ENCODE results near the gene SH3D21.

The SH3D21 gene

GRCh38 chr1:36306902-36307456 is 811 bp downstream of the SH3D21 start (continued):
- TF ChIP-seq ZBTB1 (tag by site-specific recombination; IDR thresholded peaks at IDR 0.05), result no peak
- TF ChIP-seq ZBTB48 (tag by site-specific recombination; IDR thresholded peaks at IDR 0.05), result 0 out of 2 replicates have a peak, but pooled peaks have one; percentile 48
- no peak for TF ChIP-seq ZNF274 (IDR thresholded peaks at IDR 0.05; ENCODE audit: low read length)
- TF ChIP-seq ZNF274 (tag by site-specific recombination; IDR thresholded peaks at IDR 0.05; ENCODE audit: borderline replicate concordance), result no peak
- TF ChIP-seq ZNF514 (tag by site-specific recombination; IDR thresholded peaks at IDR 0.05), result no peak
- no peak for TF ChIP-seq ZNF221 (tag by site-specific recombination; IDR thresholded peaks at IDR 0.05; ENCODE audit: borderline replicate concordance)
- no peak for TF ChIP-seq ZFP37 (tag by site-specific recombination; IDR thresholded peaks at IDR 0.05)
- TF ChIP-seq ZSCAN18 (tag by site-specific recombination; IDR thresholded peaks at IDR 0.05), result no peak
- no peak for TF ChIP-seq ZNF112 (tag by site-specific recombination; IDR thresholded peaks at IDR 0.05)
- TF ChIP-seq KLF17 (tag by site-specific recombination; IDR thresholded peaks at IDR 0.05), result peak; percentile 97
- TF ChIP-seq ZBTB17 (tag by site-specific recombination; IDR thresholded peaks at IDR 0.05), result no peak
- no peak for TF ChIP-seq ZNF791 (tag by site-specific recombination; IDR thresholded peaks at IDR 0.05)
- peak; percentile 67 for TF ChIP-seq ZNF561 (tag by site-specific recombination; IDR thresholded peaks at IDR 0.05; ENCODE audit: borderline replicate concordance)
- peak; percentile 84 for TF ChIP-seq KLF1 (tag by site-specific recombination; IDR thresholded peaks at IDR 0.05)
- no peak for TF ChIP-seq PRDM6 (tag by site-specific recombination; IDR thresholded peaks at IDR 0.05)
- TF ChIP-seq KLF9 (tag by site-specific recombination; IDR thresholded peaks at IDR 0.05; ENCODE audit: low read depth), result peak; percentile 61
- TF ChIP-seq SP2 (tag by site-specific recombination; IDR thresholded peaks at IDR 0.05), result peak; percentile 94
- no peak for TF ChIP-seq ZNF596 (tag by site-specific recombination; IDR thresholded peaks at IDR 0.05)
- TF ChIP-seq ZXDB (tag by site-specific recombination; IDR thresholded peaks at IDR 0.05), result peak; percentile 31; the same call in 1 of the 2 replicates
- TF ChIP-seq GLIS1 (tag by site-specific recombination; IDR thresholded peaks at IDR 0.05), result no peak
- no peak for TF ChIP-seq ZNF529 (tag by site-specific recombination; IDR thresholded peaks at IDR 0.05; ENCODE audit: insufficient replicate concordance)
- TF ChIP-seq ZNF292 (tag by site-specific recombination; IDR thresholded peaks at IDR 0.05; ENCODE audit: borderline replicate concordance, low read depth), result no peak
- TF ChIP-seq ZNF677 (tag by site-specific recombination; IDR thresholded peaks at IDR 0.05), result no peak
- no peak for TF ChIP-seq ZBTB21 (tag by site-specific recombination; IDR thresholded peaks at IDR 0.05)
- TF ChIP-seq ZNF362 (tag by site-specific recombination; IDR thresholded peaks at IDR 0.05), result no peak
- no peak for TF ChIP-seq ZNF548 (tag by site-specific recombination; IDR thresholded peaks at IDR 0.05)
- TF ChIP-seq ZNF266 (tag by site-specific recombination; IDR thresholded peaks at IDR 0.05; ENCODE audit: low read depth), result no peak
- TF ChIP-seq ZNF473 (tag by site-specific recombination; IDR thresholded peaks at IDR 0.05), result no peak
- 0 out of 2 replicates have a peak, but pooled peaks have one; percentile 6 for TF ChIP-seq HIC1 (tag by site-specific recombination; IDR thresholded peaks at IDR 0.05)
- no peak for TF ChIP-seq ZNF654 (tag by site-specific recombination; IDR thresholded peaks at IDR 0.05; ENCODE audit: low read depth)
- no peak for TF ChIP-seq ZNF792 (tag by site-specific recombination; IDR thresholded peaks at IDR 0.05)
- TF ChIP-seq ZNF549 (tag by site-specific recombination; IDR thresholded peaks at IDR 0.05), result no peak
- TF ChIP-seq INSM2 (tag by site-specific recombination; IDR thresholded peaks at IDR 0.05), result peak; percentile 86

All from HEK293 (cell line).